ENCODE data around the gene TMEM50A.
"Not testable (repeated sequence)": the region's sequence is repeated elsewhere in the genome, so short reads cannot be mapped to it uniquely, and the experiment has no call there.

TMEM50A gene

GRCh38 chr1:25362634-25363559 is 24.8 kb downstream of the TMEM50A start:
- H3K27ac ChIP-seq (ENCODE audit: extremely low read depth, low read depth, low read length); H3K4me1 ChIP-seq (ENCODE audit: control insufficient read depth, insufficient read depth, low read length); CTCF ChIA-PET; POLR2A ChIA-PET; H3K4me3 ChIP-seq (ENCODE audit: low read depth, low read length); H3K9me3 ChIP-seq (ENCODE audit: control insufficient read depth, insufficient read depth, low read depth, low read length): not testable (repeated sequence)
- peaks cover 5 to 38% of the 10 kb centered on the region in 2 experiments for H3K36me3 ChIP-seq (ENCODE audit: control insufficient read depth in 2 of 2, insufficient read depth in 1 of 2, low read length in 2 of 2)

- no peak overlapping the region for H3K4me3 ChIP-seq (ENCODE audit: low read depth, low read length)
- ChIA-PET POLR2A (interaction anchor here (1.3 kb wide), 1 partner anchor 122 kb away, joined by 3 read pairs; the partner anchor contains the start of gene RSRP1), CTCF (interaction anchor here (1.2 kb wide), 1 partner anchor 435 kb away, joined by 3 read pairs; no protein-coding TSS in a partner anchor)
- no peaks in the 10 kb centered on the region for H3K4me1 ChIP-seq (ENCODE audit: control insufficient read depth, insufficient read depth, low read length)
- H3K27ac ChIP-seq (ENCODE audit: extremely low read depth, low read depth, low read length) = no peak overlapping the region
- H3K9me3 ChIP-seq (ENCODE audit: control insufficient read depth, insufficient read depth, low read depth, low read length) = no peaks in the 10 kb centered on the region
- no peaks in the 10 kb centered on the region for H3K36me3 ChIP-seq (ENCODE audit: control insufficient read depth in 2 of 2, insufficient read depth in 1 of 2, low read length in 2 of 2)
- TF ChIP-seq ZNF610 (tag by site-specific recombination; IDR thresholded peaks at IDR 0.05; ENCODE audit: borderline replicate concordance) = no peak
- TF ChIP-seq ZNF677 (tag by site-specific recombination; IDR thresholded peaks at IDR 0.05) = no peak
- TF ChIP-seq ZNF558 (tag by site-specific recombination; IDR thresholded peaks at IDR 0.05) = no peak
- TF ChIP-seq ZBTB20 (tag by site-specific recombination; IDR thresholded peaks at IDR 0.05) = no peak
- TF ChIP-seq, protein P1, sequence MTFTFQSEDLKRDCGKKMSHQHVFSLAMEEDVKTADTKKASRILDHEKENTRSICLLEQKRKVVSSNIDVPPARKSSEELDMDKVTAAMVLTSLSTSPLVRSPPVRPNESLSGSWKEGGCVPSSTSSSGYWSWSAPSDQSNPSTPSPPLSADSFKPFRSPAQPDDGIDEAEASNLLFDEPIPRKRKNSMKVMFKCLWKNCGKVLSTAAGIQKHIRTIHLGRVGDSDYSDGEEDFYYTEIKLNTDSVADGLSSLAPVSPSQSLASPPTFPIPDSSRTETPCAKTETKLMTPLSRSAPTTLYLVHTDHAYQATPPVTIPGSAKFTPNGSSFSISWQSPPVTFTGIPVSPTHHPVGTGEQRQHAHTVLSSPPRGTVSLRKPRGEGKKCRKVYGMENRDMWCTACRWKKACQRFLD (tag by site-specific recombination; IDR thresholded peaks at IDR 0.05) = no peak
- TF ChIP-seq ZNF768 (tag by site-specific recombination; IDR thresholded peaks at IDR 0.05) = no peak
- TF ChIP-seq ZNF623 (tag by site-specific recombination; IDR thresholded peaks at IDR 0.05) = no peak
- TF ChIP-seq TCF7L2 (IDR thresholded peaks at IDR 0.05; ENCODE audit: borderline replicate concordance, low read depth, low read length) = no peak
- TF ChIP-seq ZNF510 (tag by site-specific recombination; IDR thresholded peaks at IDR 0.05; ENCODE audit: insufficient replicate concordance) = no peak
- TF ChIP-seq, protein P2, sequence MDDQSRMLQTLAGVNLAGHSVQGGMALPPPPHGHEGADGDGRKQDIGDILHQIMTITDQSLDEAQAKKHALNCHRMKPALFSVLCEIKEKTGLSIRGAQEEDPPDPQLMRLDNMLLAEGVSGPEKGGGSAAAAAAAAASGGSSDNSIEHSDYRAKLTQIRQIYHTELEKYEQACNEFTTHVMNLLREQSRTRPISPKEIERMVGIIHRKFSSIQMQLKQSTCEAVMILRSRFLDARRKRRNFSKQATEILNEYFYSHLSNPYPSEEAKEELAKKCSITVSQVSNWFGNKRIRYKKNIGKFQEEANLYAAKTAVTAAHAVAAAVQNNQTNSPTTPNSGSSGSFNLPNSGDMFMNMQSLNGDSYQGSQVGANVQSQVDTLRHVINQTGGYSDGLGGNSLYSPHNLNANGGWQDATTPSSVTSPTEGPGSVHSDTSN (CRISPR knock-in tag; IDR thresholded peaks at IDR 0.05) = no peak
- TF ChIP-seq ZNF473 (tag by site-specific recombination; IDR thresholded peaks at IDR 0.05) = no peak
- TF ChIP-seq ZNF48 (tag by site-specific recombination; IDR thresholded peaks at IDR 0.05) = no peak
- no peak for TF ChIP-seq KLF10 (tag by site-specific recombination; IDR thresholded peaks at IDR 0.05)
- TF ChIP-seq ZNF785 (tag by site-specific recombination; IDR thresholded peaks at IDR 0.05) = no peak
- TF ChIP-seq ZNF747 (tag by site-specific recombination; IDR thresholded peaks at IDR 0.05) = no peak
- TF ChIP-seq KLF16 (tag by site-specific recombination; IDR thresholded peaks at IDR 0.05) = no peak
- no peak for TF ChIP-seq ZNF138 (tag by site-specific recombination; IDR thresholded peaks at IDR 0.05; ENCODE audit: borderline replicate concordance)
Measured at GRCh38 chr1:25369241-25369640, 31.1 kb downstream of the TMEM50A start.

DNA sequence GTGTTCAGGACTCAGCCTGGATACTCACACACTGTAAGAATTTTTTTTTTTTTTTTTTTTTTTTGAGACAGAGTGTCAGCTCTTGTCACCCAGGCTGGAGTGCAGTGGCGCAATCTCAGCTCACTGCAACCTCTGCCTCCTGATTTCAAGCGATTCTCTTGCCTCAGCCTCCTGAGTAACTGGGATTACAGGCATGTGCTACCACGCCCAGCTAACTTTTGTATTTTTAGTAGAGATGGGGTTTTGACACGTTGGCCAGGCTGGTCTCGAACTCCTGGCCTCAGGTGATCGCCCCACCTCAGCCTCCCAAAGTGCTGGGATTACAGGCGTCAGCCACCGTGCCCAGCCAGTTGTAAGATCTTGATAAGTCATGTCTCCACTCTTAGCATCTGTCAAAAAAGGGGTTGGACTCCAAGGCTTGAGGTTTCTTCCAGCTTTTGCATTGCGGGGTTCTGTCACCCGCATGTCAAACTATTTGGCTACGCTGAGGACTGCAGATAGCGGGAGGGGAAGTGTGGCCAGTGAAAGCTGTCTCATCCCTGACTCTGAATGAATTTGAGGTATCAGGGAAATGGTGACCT is 31.6 kb downstream of the TMEM50A start:
- not testable (repeated sequence) for H3K4me1 ChIP-seq (ENCODE audit: control insufficient read depth, insufficient read depth, low read length); H3K4me3 ChIP-seq (ENCODE audit: low read depth, low read length); H3K9me3 ChIP-seq (ENCODE audit: control insufficient read depth, insufficient read depth, low read depth, low read length); H3K36me3 ChIP-seq (ENCODE audit: control insufficient read depth in 2 of 2, insufficient read depth in 1 of 2, low read length in 2 of 2); H3K27ac ChIP-seq (ENCODE audit: extremely low read depth, low read depth, low read length)
- CTCF ChIA-PET = interaction anchor here (1.2 kb wide), 1 partner anchor 435 kb away, joined by 3 read pairs; no protein-coding TSS in a partner anchor
- POLR2A ChIA-PET = interaction anchor here (1.3 kb wide), 1 partner anchor 122 kb away, joined by 3 read pairs; the partner anchor contains the start of gene RSRP1

- H3K9me3 ChIP-seq (ENCODE audit: control insufficient read depth, insufficient read depth, low read depth, low read length); H3K36me3 ChIP-seq (ENCODE audit: control insufficient read depth in 2 of 2, insufficient read depth in 1 of 2, low read length in 2 of 2); H3K4me3 ChIP-seq (ENCODE audit: low read depth, low read length); H3K27ac ChIP-seq (ENCODE audit: extremely low read depth, low read depth, low read length); H3K4me1 ChIP-seq (ENCODE audit: control insufficient read depth, insufficient read depth, low read length); CTCF ChIA-PET: not testable (repeated sequence)
- POLR2A ChIA-PET = interaction anchor here (0.5 kb wide), 1 partner anchor 280 kb away, joined by 3 read pairs; no protein-coding TSS in a partner anchor
Measured at GRCh38 chr1:25371757-25372156, 33.6 kb downstream of the TMEM50A start.

- H3K4me3 ChIP-seq (ENCODE audit: low read depth, low read length); CTCF ChIA-PET; H3K4me1 ChIP-seq (ENCODE audit: control insufficient read depth, insufficient read depth, low read length); H3K36me3 ChIP-seq (ENCODE audit: control insufficient read depth in 2 of 2, insufficient read depth in 1 of 2, low read length in 2 of 2); H3K27ac ChIP-seq (ENCODE audit: extremely low read depth, low read depth, low read length); H3K9me3 ChIP-seq (ENCODE audit: control insufficient read depth, insufficient read depth, low read depth, low read length); POLR2A ChIA-PET: not testable (repeated sequence)
Measured at GRCh38 chr1:25378367-25378766, 40.2 kb downstream of the TMEM50A start.

- H3K27ac ChIP-seq (ENCODE audit: extremely low read depth, low read depth, low read length); POLR2A ChIA-PET; H3K9me3 ChIP-seq (ENCODE audit: control insufficient read depth, insufficient read depth, low read depth, low read length); H3K36me3 ChIP-seq (ENCODE audit: control insufficient read depth in 2 of 2, insufficient read depth in 1 of 2, low read length in 2 of 2); H3K4me3 ChIP-seq (ENCODE audit: low read depth, low read length); H3K4me1 ChIP-seq (ENCODE audit: control insufficient read depth, insufficient read depth, low read length); CTCF ChIA-PET: not testable (repeated sequence)
Measured at GRCh38 chr1:25382543-25382942, 44.4 kb downstream of the TMEM50A start.
